OCI-LY1 (cell line): ENCODE data around the gene IL1RAPL1.

Experiments used
- EZH2 ChIP-seq: fragments of 200-600 bp; sonication (generic), shearing (Covaris generic); IDR thresholded peaks from 2 replicates; pipeline ENCODE4 v1.8.0; 2017; ENCODE audit warnings: borderline replicate concordance, mixed run types, mild to moderate bottlenecking, antibody characterized with exemption, low read length, moderate library complexity, mixed read lengths
- TF ChIP-seq, protein P1 (sequence below): fragments of 200-600 bp; sonication (generic), shearing (Covaris generic); IDR thresholded peaks from 2 replicates; pipeline ENCODE4 v1.5.1; 2017; ENCODE audit warnings: mild to moderate bottlenecking, antibody characterized with exemption, low read length, moderate library complexity, mixed read lengths

DNA sequence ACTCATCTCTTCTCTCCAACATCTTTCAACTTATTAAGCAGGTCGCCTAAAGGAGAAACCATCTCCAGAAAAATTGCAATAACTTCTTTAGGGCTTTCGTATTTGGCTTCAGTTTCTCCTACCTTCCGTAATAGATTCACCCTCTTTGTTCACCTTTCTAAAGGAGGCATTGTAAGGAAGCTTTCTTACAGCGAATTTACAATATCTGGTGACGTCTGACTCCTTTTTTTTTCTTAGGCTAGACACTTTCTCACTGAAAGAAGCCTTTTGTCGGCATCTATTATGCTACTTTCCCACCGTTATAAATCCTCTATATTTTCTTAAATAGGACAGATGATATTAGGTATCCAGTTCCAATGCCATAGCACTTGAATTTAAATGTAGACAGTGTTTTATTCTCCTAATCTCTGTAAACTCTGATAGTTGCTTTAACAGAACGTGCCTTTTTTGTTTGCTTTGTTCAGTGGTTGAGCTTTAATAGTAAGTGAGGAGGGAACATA, 302.4 kb downstream of the IL1RAPL1 start:
- TF ChIP-seq, protein P1, sequence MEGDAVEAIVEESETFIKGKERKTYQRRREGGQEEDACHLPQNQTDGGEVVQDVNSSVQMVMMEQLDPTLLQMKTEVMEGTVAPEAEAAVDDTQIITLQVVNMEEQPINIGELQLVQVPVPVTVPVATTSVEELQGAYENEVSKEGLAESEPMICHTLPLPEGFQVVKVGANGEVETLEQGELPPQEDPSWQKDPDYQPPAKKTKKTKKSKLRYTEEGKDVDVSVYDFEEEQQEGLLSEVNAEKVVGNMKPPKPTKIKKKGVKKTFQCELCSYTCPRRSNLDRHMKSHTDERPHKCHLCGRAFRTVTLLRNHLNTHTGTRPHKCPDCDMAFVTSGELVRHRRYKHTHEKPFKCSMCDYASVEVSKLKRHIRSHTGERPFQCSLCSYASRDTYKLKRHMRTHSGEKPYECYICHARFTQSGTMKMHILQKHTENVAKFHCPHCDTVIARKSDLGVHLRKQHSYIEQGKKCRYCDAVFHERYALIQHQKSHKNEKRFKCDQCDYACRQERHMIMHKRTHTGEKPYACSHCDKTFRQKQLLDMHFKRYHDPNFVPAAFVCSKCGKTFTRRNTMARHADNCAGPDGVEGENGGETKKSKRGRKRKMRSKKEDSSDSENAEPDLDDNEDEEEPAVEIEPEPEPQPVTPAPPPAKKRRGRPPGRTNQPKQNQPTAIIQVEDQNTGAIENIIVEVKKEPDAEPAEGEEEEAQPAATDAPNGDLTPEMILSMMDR, result no peak
- no peak for TF ChIP-seq EZH2
